Dermis blood vessel endothelial cell (primary cell): ENCODE measurements around the gene SOX6. TPM values are rescaled to one million over a fixed set of nuclear protein-coding genes. Genes with fewer than 3 reads are reported as not detected.
A peak's percentile ranks its signal among the peaks of the same experiment; 100 is the strongest.

Source experiments
- DNase-seq: peaks from one replicate; pipeline ENCODE4 v3.0.0; 2010
- total RNA-seq: library from RNA; depleted of rRNA; stranded (reverse); fragments of >200 nt; gene quantifications from 2 replicates; pipeline ENCODE4 v1.2.3, GENCODE V29; 2014

Gene SOX6
- total RNA-seq, 1 donor from 2014 or later, result under 0.01 TPM

DNA sequence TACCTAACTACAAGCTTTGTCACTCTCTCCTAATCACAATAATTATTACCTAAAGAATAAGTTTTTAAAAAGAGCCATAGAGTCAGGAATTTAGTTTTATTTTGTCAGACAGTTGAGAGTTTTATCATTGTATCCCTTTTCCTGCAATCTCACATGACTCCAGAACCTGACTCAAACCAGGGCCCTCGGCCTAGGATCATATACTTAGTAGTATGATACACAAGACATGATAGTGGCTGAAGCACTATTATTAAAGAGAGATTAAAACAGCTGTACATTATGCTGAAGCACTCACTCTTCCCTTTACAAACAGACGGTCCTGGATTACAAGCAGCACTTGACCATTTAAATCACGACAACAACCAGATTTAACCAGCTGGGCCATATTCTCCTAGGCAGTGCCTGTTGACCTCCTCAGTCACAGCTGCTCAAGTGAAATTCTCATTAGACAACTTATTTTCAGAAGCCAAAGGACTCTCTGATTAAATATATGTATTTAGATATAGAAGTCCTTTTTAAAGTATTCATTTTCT, 44.0 kb downstream of the SOX6 start:
- DNase-seq, result no peak

DNA sequence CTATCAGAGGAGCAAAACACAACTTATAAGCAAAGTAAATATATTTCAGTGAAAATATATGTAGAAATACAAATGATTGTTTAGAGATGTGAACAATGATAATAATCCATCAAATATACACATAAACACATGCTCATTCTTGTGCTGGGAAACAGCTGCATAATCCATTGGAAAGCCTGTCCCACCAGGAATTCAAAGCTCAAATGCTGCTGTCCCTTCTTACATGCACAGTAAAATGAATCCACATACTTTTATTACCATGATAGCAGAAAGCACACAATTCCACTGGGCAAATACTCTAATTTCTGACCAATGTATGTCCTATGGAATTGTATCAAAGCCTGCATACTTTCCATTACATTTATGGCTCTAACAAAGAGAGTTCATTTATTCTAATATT, 44.5 kb downstream of the SOX6 start:
- no peak for DNase-seq

DNA sequence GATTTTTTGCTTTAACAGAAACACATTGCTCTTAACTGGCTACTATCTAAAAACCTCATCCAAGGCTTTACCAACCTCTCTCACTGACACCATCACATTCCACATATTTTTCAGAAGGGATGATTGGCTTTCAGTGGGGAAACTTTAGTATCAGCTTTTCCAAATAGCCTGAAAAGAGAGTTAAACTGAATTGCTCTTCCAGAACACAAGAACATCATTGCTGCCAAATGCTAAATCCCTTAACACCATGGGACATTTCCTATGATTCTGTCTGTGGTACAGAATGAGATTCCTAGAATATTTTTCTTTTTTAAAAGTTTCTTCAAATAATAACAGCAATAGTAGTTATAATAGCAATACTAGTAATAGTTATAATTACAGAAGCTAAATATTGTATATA, 45.4 kb downstream of the SOX6 start:
- DNase-seq, result no peak

DNA sequence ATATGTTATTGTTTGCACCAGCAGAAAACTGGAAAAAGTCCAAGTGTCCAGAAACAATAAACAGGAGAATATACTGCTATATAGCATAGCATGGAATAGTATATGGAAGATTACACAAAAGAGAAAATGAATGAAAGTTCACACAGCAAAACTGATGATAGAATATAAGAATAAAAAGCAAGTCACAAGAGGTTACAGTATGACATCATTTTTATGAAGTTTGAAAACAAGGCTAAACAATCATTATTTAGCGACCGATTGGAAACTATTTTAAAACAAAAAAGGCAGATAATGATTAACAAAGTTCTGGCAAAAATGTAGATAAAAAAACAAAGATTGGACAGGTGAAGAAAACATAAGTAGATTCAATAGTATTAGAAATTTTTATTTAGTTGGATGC, 47.1 kb downstream of the SOX6 start:
- no peak for DNase-seq

DNA sequence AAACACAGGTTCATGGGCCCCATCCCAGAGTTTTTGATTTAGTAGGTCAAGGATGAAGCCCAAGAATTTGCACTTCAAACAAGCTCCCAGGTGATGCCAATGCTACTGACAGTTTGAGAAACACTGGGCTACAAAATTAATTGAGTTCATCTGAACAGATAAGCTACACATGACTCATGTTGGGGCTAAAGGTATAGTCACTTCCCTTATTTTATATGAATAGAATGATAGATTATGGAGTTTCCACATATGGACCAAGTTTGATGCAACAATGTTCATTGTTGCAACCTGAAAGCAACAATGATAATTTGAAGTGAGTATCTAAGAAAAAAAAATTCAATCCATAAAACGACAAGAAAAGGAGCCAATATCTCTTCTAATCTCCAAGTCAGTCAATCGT, 54.9 kb downstream of the SOX6 start:
- no peak for DNase-seq

DNA sequence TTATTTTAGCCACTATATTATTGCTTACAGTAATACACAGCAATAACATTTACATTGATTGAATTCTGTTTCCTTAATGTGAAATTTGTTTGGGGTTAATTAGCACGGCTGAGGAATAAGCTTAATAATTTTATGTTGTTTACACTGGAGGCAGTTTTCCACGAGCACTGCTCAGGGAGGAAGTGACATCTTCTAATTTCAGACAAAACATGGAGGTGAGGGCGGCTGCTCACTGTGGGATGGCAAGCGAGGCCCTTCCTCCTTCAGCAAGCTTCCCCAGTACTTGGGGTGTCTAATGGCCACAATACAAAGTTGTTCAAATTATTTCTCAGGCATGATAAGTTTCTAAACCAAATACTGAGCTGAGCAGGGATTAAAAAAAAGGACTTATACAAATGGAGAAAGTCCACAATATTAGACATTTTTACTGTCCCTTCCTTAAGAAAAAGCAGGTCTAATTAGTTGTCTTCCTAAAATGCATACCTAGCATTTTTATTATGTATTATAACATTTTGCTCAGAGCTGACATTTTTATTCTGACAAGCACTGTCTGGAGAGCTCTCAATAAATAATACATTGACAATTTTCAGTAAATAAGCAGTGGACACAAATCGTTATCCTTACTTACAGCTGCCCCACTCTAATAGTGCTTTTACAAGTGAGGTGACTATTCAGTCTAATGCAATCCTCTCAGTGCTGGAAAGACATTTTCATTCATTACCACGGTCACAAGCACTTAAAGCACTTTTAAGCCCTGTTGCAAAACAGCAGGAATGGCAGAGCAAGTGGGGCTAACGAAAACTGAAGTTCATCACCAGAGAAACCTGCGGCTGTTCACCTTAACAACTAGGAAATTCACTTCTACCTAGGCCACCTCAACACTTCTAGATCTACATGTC, 56.2 kb downstream of the SOX6 start:
- DNase-seq, result no peak

DNA sequence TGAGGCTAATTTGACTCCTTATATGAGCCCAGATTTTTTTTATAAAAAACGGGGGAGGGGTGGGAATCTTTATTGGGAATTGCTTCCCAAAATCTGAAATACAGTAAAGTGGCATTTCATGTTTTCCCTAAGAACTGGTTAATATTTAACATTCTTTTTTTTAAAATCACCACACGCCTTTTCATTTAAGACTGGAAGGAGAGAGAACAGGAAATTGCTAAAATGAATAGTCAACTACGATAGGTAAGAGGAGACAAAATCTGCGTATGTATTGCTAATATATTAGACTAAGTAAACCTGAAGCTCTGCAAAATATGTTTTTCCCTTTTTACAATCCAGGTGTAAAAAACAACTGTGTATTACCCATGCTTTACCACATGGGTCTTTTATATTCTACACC, 57.0 kb downstream of the SOX6 start:
- DNase-seq, result no peak

DNA sequence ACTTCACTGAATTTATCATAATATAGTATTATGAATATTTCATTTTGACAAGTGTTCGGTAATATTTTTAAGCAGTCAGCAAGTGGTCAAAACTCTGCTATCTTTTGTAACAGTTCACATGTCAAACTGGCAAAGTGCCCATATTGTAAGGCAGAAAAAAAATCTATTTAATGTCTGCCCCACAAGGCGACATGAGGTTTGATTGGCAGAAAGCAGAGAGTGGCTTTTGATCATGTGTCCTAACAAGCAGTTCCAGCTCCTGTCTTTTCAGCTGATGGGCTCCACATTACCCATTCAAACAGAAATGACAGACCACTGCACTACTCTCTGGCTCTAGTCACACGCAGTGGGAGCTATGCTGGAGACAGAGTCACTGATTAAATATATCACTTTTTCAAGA, 59.0 kb downstream of the SOX6 start:
- no peak for DNase-seq

DNA sequence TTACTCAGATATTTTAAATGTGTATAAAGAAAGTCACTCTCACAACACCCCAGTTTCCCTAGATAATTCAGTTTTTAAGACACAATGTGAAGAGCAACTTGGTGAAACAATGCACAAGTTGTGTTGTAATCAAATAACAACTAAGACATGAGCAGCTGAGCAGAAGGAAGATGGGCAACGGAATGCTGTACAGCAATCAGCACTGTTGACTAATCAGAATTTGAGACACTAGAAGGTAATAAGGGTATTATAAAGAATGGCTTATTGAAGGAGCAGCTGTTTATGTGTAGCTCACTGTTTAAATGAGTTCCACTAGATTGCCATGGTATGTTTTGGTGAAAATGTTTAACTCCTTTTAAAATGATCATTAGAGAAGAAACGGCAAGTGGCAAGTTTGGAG, 60.1 kb downstream of the SOX6 start:
- no peak for DNase-seq

DNA sequence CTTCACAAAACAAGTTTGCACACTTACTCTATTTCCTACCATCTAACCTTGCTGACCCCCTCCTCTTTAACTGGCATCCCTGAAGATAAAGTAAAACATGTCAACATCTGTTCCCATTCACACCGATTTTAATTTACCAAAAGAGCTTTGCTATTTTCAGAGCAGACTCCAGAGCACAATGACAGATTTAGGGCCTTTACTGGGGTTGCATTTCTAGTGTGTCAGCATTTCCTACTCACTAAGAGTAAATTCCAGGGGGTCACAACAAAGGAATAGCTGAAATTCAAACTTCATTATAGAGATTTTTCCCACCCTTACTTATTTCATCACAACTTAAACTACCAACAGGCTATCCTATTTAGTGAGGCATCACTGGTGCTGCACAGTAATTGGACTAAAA, 60.8 kb downstream of the SOX6 start:
- DNase-seq, result no peak

DNA sequence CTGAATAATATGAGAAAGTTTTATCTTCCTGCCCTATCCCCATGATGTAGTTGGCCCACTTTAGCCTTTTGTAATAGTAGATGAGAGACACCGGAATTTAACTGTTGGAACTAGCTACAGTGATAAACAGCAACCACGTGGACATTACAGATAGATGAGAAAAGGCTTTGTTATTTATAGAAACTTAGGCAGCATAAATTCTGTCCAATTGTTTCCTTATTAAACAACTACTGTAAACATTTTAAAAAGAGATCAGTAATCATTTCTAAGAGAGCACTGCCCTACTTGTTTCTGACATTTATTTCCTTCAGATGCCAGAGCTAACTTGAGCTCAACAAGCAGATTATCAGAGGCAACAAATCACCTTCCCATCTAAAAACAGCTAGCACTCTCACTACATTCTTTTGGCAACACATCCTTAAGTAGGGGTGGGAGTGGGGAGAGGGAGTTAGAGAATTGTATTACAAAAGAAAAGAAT, 63.1 kb downstream of the SOX6 start:
- DNase-seq, result no peak

DNA sequence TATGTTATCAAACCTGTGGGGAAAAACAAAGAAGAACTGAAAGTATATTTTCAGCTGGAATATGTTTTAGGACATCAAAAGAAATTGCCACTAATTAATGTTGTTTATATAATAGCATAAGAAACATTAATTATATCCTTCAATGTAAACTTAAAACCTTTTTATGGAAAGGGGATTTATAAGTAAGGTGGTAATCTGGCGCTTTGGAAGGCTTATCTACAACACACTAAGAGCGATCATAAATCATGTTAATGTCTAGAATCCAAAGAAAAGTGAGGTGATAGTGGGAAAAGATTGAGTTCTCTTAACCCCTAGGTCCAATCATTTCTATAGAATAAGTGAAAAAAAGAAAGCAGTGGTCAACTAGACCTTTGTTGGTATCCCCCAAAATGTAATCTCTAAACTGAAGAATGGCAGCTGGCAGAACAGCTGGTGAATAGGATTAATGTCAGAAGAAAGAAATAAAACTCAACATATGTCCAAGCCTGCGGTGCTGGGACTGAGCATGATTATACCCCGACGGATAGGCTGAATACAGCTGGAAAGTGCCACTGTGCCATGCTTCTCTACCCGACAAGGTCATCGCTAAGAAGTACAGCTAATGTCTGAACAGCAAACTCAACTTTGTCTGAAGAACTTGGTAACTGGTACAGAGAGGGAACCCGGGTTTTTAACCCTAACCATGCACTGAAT, 64.0 kb downstream of the SOX6 start:
- no peak for DNase-seq

DNA sequence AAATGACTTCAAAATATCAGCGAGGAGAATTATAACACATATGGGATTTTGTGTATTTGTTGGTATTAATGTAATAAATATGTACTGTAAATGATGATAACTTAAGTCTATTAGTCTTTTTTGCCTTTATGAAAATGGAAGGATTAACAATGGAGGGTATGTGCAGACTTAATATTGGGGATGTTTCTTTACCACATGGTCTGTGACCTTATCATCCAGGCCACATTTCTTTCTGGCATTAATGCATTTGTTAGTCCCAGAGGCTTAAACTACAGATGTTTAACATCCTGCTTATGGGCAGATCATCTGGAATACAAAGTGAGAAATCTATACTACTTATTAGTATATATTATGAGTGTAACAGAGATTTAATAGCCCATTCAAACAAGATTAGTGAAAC, 64.6 kb downstream of the SOX6 start:
- no peak for DNase-seq

DNA sequence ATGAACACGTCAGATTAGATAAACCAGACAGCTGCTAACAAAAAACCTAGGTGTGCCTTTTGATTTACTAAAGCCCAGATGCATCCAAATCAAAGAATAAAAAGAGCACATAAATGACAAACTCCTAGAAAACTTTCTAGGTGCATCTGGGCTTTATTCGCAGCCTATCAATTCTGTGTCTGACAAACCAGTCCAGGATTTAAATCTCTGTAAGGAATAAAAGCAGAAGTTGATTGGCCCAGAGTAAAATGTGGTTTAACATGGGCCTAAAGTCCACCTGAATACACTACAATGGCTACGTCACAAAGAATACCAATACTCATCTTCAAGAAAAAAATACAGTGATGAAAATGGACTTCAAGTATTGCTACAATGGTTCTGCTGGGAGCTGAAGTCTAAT, 66.8 kb downstream of the SOX6 start:
- DNase-seq, result no peak

DNA sequence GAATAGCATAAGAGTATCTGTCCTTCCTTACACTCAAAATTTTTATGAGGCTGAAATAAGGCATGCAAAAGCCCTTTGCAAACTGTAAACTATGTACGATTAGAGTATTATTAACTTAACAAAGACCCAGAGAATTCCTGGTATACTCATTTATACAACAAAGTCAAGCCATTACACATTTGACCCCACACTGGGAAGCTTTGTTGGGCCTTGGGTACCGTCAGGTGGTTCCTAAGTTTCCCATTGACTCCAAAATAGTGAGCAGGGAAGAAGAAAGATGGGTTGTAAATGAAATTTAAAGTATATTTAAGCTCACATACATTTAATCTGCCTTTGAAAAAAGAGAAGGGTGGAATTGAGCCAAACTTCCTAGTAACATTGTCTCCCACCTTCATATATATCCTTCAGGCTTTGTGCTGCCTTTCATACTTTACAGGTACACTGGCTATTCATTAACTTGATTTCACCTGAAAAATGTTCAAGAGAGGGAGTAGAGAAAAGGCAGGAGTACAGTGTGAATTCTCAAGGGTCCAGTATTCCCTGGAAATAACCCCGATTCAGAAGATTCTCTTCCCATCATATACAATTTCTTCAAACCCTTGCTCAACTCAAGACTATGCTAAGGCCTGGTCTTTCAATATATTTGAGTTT, 68.6 kb downstream of the SOX6 start:
- DNase-seq, result no peak

DNA sequence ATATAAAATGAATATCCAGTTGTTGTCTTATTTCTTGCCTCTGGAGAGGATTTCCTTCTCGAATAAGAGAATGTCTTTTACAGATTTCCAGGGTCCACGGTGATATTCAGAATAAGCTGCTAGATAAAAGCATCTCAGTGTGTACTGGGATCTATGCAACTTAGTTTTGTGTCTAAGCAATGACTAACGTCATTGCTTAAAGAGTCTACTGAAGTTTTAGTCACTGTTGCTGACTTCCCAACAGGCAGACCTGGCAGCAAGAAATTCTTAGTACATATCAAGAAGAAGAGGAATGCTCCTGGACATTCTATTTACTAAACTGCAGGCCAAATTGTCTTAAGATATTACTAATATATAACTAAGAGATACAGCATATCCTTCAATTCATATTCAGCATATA, 70.3 kb downstream of the SOX6 start:
- DNase-seq, result no peak

DNA sequence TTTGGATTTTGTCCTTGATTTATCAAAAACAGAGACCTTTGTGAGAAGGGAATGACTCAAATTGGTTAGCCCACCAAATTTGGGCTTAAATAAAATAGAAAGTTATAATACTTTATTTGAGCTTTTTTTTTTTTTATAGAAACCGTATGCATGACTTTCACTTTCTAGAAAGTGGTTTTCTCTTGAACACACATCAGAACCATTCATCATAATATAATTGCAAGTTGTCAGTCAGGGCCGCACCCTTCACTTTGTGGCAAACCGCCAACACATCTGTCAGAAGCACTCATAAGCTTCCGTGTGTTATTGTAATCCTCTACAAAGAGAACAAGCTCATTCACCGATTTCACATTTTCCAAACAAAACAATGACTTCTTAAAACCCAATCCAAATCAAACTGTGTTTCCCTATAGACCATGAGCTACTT, 76.1 kb downstream of the SOX6 start:
- peak; percentile 35 for DNase-seq

DNA sequence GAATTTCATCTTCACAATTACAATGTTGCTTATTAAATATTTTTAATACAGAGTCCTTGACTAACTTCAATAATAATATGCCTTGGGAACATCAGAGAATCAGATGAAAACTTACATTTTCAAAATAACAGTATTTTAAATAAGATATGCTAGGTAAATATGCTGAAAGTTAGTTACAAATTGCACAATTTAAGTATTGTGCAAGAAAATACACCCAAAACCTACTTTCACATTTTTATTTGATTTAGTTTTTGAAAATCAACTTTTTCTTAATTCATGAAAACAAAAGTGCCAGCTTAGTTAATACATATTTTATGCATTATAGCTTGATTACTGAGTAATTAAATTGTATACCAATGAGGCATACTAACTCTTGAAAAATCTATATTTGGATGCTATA, 76.8 kb downstream of the SOX6 start:
- no peak for DNase-seq

DNA sequence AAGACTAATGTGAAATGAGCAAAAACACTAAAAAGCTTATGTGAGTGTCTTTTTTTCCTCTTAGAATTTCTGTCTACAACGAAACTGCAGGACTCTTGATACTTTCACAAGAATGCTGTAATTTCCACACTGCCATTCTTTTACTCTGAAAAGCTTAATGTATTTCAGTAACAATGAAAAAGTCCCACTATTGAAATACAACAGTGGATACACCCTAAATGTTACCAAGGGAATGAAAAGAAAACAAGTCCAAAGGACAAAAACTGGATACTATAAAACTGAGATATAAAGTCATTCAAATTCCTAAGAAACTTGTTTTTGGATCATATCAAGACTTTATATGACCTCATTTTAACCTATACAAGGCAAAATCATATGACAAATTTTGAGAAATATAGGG, 77.4 kb downstream of the SOX6 start:
- DNase-seq, result no peak

DNA sequence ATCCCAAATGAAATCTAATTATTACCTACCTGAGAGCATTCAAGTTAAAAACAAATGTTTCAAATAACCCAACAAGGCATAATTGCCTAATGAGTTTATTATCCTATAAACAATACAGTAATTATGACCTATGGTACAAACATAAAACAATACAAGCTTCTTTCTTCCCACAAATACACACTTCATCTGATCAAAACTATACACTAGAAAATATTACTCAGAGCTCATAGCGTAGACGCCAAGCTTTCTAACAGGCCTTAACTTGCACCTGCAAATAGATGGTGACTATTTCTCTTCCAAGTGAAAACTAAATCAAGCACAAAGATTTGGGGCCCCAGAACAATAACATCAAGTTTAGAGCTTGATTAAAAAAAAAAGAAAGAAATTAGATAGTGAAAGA, 78.1 kb downstream of the SOX6 start:
- no peak for DNase-seq

DNA sequence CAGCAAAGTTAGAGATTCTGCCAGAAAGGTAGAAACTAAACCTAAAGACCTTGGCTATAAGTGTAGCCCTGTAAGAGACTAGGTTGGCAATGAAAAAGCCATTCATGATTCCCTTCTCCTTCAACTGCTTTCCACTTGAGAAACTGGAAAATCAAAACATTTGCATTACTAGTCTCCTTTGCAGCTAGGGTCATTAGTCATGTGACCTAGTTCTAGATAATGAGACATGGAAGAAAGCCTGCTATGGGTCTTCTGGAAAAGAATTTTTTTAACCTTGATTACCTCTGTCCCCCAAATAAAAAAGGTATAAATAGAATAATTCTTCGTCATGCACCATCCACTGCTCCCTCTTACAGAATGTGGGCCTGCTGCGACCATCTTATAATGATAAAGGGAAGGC, 80.1 kb downstream of the SOX6 start:
- DNase-seq, result no peak

DNA sequence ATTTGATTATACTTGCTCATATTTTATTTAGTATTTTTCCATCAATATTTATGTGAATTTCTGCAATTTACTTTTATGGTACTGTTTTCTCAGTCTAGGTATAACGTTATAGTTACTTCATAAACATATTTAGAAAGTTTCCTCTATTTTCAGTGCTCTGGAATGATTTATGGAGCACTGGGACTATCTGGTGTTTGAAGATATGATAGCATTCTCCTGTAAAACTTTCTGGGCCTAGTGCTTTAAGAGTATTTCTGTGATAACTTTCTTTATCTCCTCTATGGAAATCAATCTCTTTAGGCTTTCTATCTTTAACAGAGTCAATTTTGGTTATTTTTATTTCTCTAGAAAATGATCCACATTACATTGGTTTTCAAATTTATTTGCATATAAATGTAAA, 85.1 kb downstream of the SOX6 start:
- no peak for DNase-seq

DNA sequence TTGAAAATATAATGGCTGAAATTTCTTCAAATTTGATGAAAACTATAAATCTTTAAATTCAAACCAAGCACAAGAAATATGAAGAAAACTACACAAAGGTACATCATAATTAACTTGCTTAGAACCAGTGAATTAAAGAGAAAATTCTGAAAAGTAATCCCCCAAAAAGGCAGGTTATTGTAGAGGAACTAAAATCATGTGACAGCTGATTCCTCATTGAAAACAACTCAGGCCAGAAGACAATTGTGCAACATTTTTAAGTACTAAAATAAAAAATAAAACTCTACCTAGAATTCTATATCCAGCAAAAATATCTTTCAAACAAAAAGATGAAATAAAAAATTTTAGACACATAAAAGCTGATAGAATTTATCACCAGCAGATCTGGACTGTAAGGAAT, 90.3 kb downstream of the SOX6 start:
- DNase-seq, result no peak
